SK-N-SH (cell line): ENCODE measurements around the gene COL1A2.

Experiments used
- FOSL2 ChIP-seq: IDR thresholded peaks from 2 replicates; pipeline ENCODE4 v1.4.0; 2012; ENCODE audit warnings: low read depth, mild to moderate bottlenecking, moderate library complexity, borderline replicate concordance
- GATA2 ChIP-seq: sonication (generic); formaldehyde crosslinking; IDR thresholded peaks from 2 replicates; pipeline ENCODE4 v1.5.0; 2020; ENCODE audit warnings: mild to moderate bottlenecking, missing genetic modification reagents
- POLR2AphosphoS5 ChIP-seq: IDR thresholded peaks from 2 replicates; pipeline ENCODE4 v1.6.1; 2012; ENCODE audit warnings: low read depth, low read length
- RAD21 ChIP-seq: IDR thresholded peaks from 2 replicates; pipeline ENCODE4 v1.6.1; 2012; ENCODE audit warnings: mild to moderate bottlenecking, low read length
- SIN3A ChIP-seq: IDR thresholded peaks from 2 replicates; pipeline ENCODE4 v1.6.1; 2012; ENCODE audit warnings: low read depth, mild to moderate bottlenecking, low read length, moderate library complexity, borderline replicate concordance
- TCF12 ChIP-seq: IDR thresholded peaks from 2 replicates; pipeline ENCODE4 v1.4.0; 2012
- TEAD4 ChIP-seq: IDR thresholded peaks from 2 replicates; pipeline ENCODE4 v1.4.0; 2012; ENCODE audit warnings: mild to moderate bottlenecking, borderline replicate concordance; ENCODE audit not compliant: insufficient read depth
- YY1 ChIP-seq: IDR thresholded peaks from 2 replicates; pipeline ENCODE4 v1.4.0; 2012; ENCODE audit warnings: low read depth, mild to moderate bottlenecking
- TF ChIP-seq, protein P1 (sequence below): fragments of 200-600 bp; sonication (generic); IDR thresholded peaks from 2 replicates; pipeline ENCODE4 v1.6.1; 2017; ENCODE audit warnings: antibody characterized with exemption, mild to moderate bottlenecking, moderate library complexity
- TF ChIP-seq, protein P2 (sequence below): IDR thresholded peaks from 2 replicates; pipeline ENCODE4 v1.4.0; 2012; ENCODE audit warnings: low read depth

DNA sequence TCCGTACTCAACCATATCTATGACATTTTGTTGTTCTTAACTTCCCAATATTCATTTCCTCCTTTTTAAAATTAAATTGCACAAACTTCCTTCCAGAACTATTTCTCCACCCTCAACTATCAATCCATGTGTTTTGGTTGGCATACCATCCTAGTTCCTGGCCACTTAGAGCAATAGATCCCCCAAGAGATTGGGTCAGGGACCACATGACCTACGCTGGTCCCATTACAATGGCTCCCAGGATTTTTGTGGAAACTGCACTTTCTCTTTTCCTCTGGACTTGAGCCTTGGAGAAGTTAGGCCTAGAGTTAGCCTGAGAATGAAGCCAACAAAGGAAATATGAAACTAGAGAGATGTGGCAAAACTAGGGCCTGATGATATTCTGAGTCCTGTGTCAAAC lies 59.2 kb downstream of the COL1A2 start:
- TF ChIP-seq, protein P1, sequence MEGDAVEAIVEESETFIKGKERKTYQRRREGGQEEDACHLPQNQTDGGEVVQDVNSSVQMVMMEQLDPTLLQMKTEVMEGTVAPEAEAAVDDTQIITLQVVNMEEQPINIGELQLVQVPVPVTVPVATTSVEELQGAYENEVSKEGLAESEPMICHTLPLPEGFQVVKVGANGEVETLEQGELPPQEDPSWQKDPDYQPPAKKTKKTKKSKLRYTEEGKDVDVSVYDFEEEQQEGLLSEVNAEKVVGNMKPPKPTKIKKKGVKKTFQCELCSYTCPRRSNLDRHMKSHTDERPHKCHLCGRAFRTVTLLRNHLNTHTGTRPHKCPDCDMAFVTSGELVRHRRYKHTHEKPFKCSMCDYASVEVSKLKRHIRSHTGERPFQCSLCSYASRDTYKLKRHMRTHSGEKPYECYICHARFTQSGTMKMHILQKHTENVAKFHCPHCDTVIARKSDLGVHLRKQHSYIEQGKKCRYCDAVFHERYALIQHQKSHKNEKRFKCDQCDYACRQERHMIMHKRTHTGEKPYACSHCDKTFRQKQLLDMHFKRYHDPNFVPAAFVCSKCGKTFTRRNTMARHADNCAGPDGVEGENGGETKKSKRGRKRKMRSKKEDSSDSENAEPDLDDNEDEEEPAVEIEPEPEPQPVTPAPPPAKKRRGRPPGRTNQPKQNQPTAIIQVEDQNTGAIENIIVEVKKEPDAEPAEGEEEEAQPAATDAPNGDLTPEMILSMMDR, result no peak
- no peak for TF ChIP-seq POLR2AphosphoS5
- TF ChIP-seq, protein P2, sequence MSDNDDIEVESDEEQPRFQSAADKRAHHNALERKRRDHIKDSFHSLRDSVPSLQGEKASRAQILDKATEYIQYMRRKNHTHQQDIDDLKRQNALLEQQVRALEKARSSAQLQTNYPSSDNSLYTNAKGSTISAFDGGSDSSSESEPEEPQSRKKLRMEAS, result no peak
- no peak for TF ChIP-seq SIN3A
- no peak for TF ChIP-seq GATA2 (CRISPR knock-in tag)
- no peak for TF ChIP-seq TEAD4
- TF ChIP-seq FOSL2, result no peak
- TF ChIP-seq YY1, result no peak
- TF ChIP-seq RAD21, result no peak
- TF ChIP-seq TCF12, result no peak
